GM18505 (cell line): ENCODE data around the gene ACOXL.

ENCODE experiments used
- ATAC-seq: cut with Tn5 transposase; IDR thresholded peaks from one replicate; pipeline ENCODE4 v1.9.1; 2021; ENCODE audit not compliant: unreplicated experiment
- POLR2A ChIP-seq: IDR thresholded peaks from 4 replicates; pipeline ENCODE4 v1.6.1; 2011; ENCODE audit warnings: borderline replicate concordance; ENCODE audit not compliant: insufficient read depth, insufficient read length; ENCODE audit errors: extremely low read depth

ACOXL gene

DNA sequence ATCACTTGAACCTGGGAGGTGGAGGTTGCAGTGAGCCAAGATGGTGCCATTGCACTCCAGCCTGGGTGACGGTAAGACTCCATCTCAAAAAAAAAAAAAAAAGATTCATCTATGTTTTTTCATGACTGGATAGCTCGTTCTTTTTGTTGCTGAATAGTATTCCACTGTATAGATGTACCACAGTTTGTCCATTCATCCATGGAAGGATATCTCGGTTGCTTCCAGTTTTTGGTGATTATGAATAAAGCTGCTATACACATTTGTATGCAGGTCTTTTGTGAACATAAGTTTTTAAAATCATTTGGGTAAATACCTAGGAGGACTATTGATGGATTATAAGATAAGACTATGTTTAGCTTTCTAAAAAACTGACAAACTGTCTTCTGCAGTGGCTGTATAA lies 90.8 kb downstream of the ACOXL start:
- no peak for ATAC-seq
- TF ChIP-seq POLR2A = no peak

DNA sequence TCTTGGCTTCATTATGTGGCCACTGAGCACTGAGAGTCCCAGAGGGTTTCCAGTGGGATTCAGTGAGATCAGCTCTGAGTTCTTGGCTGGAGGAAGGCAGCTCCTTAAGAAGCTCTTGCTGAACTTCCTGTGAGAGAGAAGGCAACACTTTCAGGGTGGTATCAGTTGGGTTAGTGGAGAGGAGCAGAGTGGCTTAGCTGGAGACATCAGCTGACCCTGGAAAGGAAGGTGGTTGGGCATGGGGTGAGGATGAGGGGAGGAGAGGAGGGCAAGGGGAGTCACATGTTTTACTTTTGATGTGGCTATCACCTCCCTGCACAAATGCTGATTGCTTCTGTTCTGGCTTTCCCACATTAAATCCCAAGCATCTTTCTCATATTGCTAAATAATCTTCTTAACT lies 95.1 kb downstream of the ACOXL start:
- ATAC-seq = no peak
- no peak for TF ChIP-seq POLR2A

DNA sequence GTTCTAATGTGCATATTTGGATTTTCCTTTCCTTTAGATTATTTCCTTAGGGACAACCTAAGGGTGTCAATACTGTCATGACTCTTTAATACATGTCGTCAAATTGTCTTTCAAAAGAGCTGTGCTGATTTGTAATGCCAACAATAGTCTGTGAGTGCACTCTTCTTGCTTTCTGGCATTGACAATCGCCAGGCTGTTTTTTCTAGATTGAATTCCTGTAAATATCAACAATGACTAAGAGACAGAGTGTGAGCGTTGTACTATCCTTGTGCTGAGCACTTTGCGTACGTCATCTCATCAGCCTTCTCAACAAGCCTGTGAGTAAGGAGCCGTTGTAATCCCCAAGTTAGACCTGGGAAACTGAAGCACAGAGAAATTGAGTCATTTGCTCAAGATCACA lies 96.0 kb downstream of the ACOXL start:
- TF ChIP-seq POLR2A = no peak

GRCh38 chr2:110829413-110830146 lies 97.2 kb downstream of the ACOXL start:
- ATAC-seq = no peak
- no peak for TF ChIP-seq POLR2A

More for the DNA sequence above, 96.0 kb downstream of the ACOXL start:
- no peak for ATAC-seq

DNA sequence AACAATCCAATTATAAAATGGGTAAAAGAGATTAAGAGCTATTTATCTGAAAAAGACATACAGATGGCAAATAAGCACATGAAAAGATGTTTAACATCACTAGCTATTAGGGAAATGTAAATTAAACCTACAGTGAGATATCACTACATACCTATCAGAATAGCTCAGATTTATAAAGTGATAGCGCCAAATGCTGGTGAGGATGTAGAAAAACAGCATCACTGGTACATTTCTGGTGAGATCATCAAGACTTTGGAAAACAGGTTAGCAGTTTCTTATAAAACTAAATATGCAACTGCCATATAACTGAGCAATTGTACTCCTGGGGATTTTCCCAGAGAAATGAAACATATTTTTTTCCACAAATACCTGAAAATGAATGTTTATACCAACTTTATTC lies 100.4 kb downstream of the ACOXL start:
- no peak for TF ChIP-seq POLR2A
- no peak for ATAC-seq

- ATAC-seq = no peak
Observed at GRCh38 chr2:110834134-110834827, 101.9 kb downstream of the ACOXL start.

DNA sequence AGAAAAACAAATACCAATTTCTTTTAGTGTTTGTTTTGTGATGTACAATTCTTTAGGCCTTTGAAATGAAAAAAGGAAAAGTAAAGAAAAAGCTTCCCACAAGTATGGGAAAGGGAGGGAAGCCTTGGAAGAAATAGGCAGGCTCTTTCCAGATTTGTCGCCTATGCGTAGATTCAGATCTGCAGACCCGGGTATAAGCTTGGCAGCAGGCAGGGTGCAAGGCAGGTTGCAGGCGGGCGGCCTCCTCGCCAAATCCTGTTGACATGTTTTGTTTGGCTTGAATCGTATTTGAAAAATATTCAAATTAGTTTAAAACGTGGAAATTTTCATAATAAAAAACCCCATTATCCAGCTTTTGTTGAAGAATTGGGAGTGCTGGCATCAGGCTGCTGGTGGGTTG lies 104.3 kb downstream of the ACOXL start:
- no peak for ATAC-seq
- no peak for TF ChIP-seq POLR2A

More at GRCh38 chr2:110834134-110834827, 101.9 kb downstream of the ACOXL start:
- no peak for TF ChIP-seq POLR2A

GRCh38 chr2:110837446-110838409 lies 105.4 kb downstream of the ACOXL start:
- no peak for TF ChIP-seq POLR2A

GRCh38 chr2:110838657-110839384 lies 106.4 kb downstream of the ACOXL start:
- no peak for ATAC-seq

More at GRCh38 chr2:110837446-110838409, 105.4 kb downstream of the ACOXL start:
- no peak for ATAC-seq

DNA sequence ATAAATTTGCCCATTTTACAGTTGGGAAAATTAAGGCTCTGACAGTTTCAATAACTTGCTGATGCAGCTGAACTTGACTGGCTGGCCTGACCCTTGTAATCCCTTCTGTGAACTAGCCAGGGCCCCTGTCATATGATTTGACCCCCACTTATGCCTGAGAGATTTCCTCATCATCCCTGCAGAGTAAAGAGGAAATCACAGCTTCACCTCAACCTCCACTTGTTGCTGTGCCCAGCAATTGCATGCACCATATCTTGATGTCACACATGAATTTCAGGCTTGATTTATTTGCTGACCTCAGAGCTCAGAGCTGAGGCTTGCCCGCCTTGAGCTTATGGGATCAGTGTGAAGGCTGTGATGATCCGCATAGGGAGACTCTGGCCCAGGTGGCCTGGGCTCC lies 108.1 kb downstream of the ACOXL start:
- ATAC-seq = no peak
- TF ChIP-seq POLR2A = no peak

More at GRCh38 chr2:110838657-110839384, 106.4 kb downstream of the ACOXL start:
- TF ChIP-seq POLR2A = no peak

- no peak for ATAC-seq
- TF ChIP-seq POLR2A = no peak
Observed at GRCh38 chr2:110842048-110842447, 109.7 kb downstream of the ACOXL start.

- no peak for TF ChIP-seq POLR2A
Observed at GRCh38 chr2:110843496-110843895, 111.1 kb downstream of the ACOXL start.

More at GRCh38 chr2:110843496-110843895, 111.1 kb downstream of the ACOXL start:
- no peak for ATAC-seq
